ENCODE measurements around the gene ROCK2.

- TF ChIP-seq, protein P1, sequence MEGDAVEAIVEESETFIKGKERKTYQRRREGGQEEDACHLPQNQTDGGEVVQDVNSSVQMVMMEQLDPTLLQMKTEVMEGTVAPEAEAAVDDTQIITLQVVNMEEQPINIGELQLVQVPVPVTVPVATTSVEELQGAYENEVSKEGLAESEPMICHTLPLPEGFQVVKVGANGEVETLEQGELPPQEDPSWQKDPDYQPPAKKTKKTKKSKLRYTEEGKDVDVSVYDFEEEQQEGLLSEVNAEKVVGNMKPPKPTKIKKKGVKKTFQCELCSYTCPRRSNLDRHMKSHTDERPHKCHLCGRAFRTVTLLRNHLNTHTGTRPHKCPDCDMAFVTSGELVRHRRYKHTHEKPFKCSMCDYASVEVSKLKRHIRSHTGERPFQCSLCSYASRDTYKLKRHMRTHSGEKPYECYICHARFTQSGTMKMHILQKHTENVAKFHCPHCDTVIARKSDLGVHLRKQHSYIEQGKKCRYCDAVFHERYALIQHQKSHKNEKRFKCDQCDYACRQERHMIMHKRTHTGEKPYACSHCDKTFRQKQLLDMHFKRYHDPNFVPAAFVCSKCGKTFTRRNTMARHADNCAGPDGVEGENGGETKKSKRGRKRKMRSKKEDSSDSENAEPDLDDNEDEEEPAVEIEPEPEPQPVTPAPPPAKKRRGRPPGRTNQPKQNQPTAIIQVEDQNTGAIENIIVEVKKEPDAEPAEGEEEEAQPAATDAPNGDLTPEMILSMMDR (conservative IDR thresholded peaks at IDR 0.05; ENCODE audit: low read depth, low read length): no peak
- no peak for TF ChIP-seq EZH2 (IDR thresholded peaks at IDR 0.05; ENCODE audit: borderline replicate concordance, low read depth, low read length, poor library complexity, severe bottlenecking)
Observed at GRCh38 chr2:11131166-11131920, 213.1 kb downstream of the ROCK2 start.

All from A673 (cell line).